Measurements from ENCODE around the gene TSHZ3. TPM values are rescaled to one million over a fixed set of nuclear protein-coding genes. Genes with fewer than 3 reads are reported as not detected.

TSHZ3 gene
- total RNA-seq, 1 experiment from 2014 or later: not detected

DNA sequence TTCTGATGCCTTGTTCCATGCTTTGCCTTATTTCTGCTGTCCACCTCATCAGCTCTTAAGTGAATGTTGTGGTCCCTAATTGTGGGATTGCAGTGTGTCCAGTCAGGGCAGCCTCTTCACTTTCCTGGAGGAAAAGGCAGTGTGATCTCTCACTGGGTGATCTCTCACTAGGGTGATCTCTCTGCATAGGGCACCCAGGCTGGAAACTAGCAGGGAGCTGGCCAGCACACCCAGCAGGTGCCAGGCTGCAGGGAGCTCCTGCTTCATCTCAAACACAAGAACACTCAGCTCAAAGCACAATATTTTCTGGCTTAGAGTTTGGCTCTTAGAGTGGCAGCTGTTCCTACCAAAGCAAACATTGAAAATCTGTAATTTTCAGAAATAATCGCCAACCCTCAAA, 36.5 kb upstream of the TSHZ3 start:
- intact Hi-C loops (cut with micrococcal nuclease): no loop called here
- TF ChIP-seq, protein P1, sequence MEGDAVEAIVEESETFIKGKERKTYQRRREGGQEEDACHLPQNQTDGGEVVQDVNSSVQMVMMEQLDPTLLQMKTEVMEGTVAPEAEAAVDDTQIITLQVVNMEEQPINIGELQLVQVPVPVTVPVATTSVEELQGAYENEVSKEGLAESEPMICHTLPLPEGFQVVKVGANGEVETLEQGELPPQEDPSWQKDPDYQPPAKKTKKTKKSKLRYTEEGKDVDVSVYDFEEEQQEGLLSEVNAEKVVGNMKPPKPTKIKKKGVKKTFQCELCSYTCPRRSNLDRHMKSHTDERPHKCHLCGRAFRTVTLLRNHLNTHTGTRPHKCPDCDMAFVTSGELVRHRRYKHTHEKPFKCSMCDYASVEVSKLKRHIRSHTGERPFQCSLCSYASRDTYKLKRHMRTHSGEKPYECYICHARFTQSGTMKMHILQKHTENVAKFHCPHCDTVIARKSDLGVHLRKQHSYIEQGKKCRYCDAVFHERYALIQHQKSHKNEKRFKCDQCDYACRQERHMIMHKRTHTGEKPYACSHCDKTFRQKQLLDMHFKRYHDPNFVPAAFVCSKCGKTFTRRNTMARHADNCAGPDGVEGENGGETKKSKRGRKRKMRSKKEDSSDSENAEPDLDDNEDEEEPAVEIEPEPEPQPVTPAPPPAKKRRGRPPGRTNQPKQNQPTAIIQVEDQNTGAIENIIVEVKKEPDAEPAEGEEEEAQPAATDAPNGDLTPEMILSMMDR (IDR thresholded peaks at IDR 0.05; ENCODE audit: unreplicated experiment): no peak
- no peak for DNase-seq (ENCODE audit: unreplicated experiment)
- no TSS peak for BruUV-seq (replicated peaks)
- H3K4me1 Mint-ChIP-seq (ENCODE audit: insufficient read depth, unreplicated experiment): no peaks in the 10 kb centered on the region
- H3K4me3 Mint-ChIP-seq (ENCODE audit: unreplicated experiment): no peak overlapping the region
- ChIA-PET POLR2A (no interaction called here), CTCF (no interaction called here)
- H3K27me3 Mint-ChIP-seq (ENCODE audit: insufficient read depth, unreplicated experiment): no peaks in the 10 kb centered on the region
- no peaks in the 10 kb centered on the region for H3K36me3 Mint-ChIP-seq (ENCODE audit: insufficient read depth, unreplicated experiment)
- H3K27ac Mint-ChIP-seq (ENCODE audit: low read depth, unreplicated experiment): no peak overlapping the region
- H3K9me3 Mint-ChIP-seq (ENCODE audit: unreplicated experiment): peaks cover 5% of the 10 kb centered on the region

DNA sequence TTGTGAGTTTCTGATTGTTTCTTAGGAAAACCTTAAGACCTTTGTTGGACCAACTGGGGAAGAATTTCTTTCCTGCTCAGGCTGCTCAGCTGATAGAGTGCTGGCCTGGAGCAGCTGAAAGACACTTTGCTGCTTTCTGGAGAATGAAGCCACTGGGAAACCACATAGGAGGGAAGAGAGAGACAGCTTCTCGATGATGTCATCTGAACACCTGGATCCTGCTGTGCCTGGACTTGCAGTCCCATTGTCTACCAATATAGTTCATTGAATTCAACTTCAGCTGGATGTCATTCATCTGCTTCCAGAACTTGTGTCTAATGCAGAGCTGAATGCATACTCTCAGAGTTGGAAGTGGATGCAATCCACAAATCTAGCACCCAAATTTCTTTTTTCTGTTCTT, 34.3 kb upstream of the TSHZ3 start:
- no TSS peak for BruUV-seq (replicated peaks)
- Mint-ChIP-seq H3K4me1 (ENCODE audit: insufficient read depth, unreplicated experiment) (no peaks in the 10 kb centered on the region), H3K9me3 (ENCODE audit: unreplicated experiment) (no peaks in the 10 kb centered on the region), H3K27me3 (ENCODE audit: insufficient read depth, unreplicated experiment) (no peaks in the 10 kb centered on the region), H3K27ac (ENCODE audit: low read depth, unreplicated experiment) (no peak overlapping the region), H3K4me3 (ENCODE audit: unreplicated experiment) (no peak overlapping the region), H3K36me3 (ENCODE audit: insufficient read depth, unreplicated experiment) (no peaks in the 10 kb centered on the region)
- CTCF ChIA-PET: no interaction called here
- DNase-seq (ENCODE audit: unreplicated experiment): no peak
- TF ChIP-seq, protein P1 (IDR thresholded peaks at IDR 0.05; ENCODE audit: unreplicated experiment): no peak
- POLR2A ChIA-PET: no interaction called here
- intact Hi-C loops (cut with micrococcal nuclease): no loop called here

DNA sequence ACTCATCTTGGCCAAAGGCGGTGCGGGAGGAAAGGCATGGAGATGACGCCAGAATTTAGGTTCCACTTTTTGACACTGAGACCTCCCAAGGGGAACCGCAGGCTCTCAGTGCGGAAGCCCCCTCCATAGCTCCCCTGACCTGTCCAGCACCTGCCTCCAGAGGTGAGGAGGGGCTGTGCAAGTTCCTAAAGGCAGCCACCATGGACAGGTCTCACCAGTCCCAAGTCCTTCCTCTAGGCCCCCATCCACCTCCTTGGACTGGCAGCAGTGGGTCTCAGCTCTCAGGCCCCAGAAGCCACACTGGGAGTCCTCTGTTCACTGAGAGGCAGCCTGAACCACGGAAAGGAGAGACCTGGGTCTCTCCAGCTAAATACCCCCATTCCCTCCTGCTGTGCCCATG, 31.6 kb upstream of the TSHZ3 start:
- H3K27ac Mint-ChIP-seq (ENCODE audit: low read depth, unreplicated experiment): no peak overlapping the region
- H3K9me3 Mint-ChIP-seq (ENCODE audit: unreplicated experiment): peaks cover 14% of the 10 kb centered on the region
- H3K4me3 Mint-ChIP-seq (ENCODE audit: unreplicated experiment): no peak overlapping the region
- ChIA-PET CTCF (interaction anchor here (0.6 kb wide), 1 partner anchor 1524 kb away, joined by 3 read pairs; no protein-coding TSS in a partner anchor), POLR2A (no interaction called here)
- intact Hi-C loops (cut with micrococcal nuclease): no loop called here
- TF ChIP-seq, protein P1 (IDR thresholded peaks at IDR 0.05; ENCODE audit: unreplicated experiment): no peak
- BruUV-seq (replicated peaks): no TSS peak
- no peaks in the 10 kb centered on the region for H3K27me3 Mint-ChIP-seq (ENCODE audit: insufficient read depth, unreplicated experiment)
- no peak for DNase-seq (ENCODE audit: unreplicated experiment)
- H3K4me1 Mint-ChIP-seq (ENCODE audit: insufficient read depth, unreplicated experiment): no peaks in the 10 kb centered on the region
- H3K36me3 Mint-ChIP-seq (ENCODE audit: insufficient read depth, unreplicated experiment): no peaks in the 10 kb centered on the region

DNA sequence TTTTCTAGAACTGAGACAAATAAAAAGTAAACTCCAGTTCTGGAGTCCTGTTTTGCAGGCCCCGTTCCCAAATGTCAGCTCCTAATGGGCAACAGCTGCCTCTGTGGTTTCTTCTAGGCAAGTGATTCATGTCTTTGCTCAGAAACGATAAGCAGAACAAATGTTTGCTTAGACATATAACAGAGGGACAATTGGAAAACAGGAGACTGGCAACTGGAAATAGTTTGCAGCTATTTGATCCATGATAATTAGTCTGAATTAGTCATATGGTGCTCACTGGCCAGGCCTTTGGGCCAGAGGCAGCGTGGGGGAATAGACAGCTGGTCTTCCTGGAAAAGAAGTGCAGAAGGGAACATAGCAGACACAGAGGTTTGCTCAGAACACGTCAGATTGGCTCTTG, 29.2 kb upstream of the TSHZ3 start:
- CTCF ChIA-PET: no interaction called here

More for the DNA sequence above, 29.2 kb upstream of the TSHZ3 start:
- no peaks in the 10 kb centered on the region for H3K27me3 Mint-ChIP-seq (ENCODE audit: insufficient read depth, unreplicated experiment)
- H3K4me3 Mint-ChIP-seq (ENCODE audit: unreplicated experiment): no peak overlapping the region
- H3K9me3 Mint-ChIP-seq (ENCODE audit: unreplicated experiment): peaks cover 23% of the 10 kb centered on the region
- no peak overlapping the region for H3K27ac Mint-ChIP-seq (ENCODE audit: low read depth, unreplicated experiment)
- TF ChIP-seq, protein P1 (IDR thresholded peaks at IDR 0.05; ENCODE audit: unreplicated experiment): no peak
- no peaks in the 10 kb centered on the region for H3K4me1 Mint-ChIP-seq (ENCODE audit: insufficient read depth, unreplicated experiment)
- intact Hi-C loops (cut with micrococcal nuclease): no loop called here
- H3K36me3 Mint-ChIP-seq (ENCODE audit: insufficient read depth, unreplicated experiment): no peaks in the 10 kb centered on the region
- BruUV-seq (replicated peaks): no TSS peak
- POLR2A ChIA-PET: no interaction called here
- DNase-seq (ENCODE audit: unreplicated experiment): peak; percentile 2

All from MCF 10A (cell line).